Nephron progenitor cell (in vitro differentiated cells): ENCODE results near the gene TYW1.
"Not testable (repeated sequence)": the region's sequence is repeated elsewhere in the genome, so short reads cannot be mapped to it uniquely, and the experiment has no call there.

ENCODE experiments used
- DNase-seq: peaks from one replicate; pipeline ENCODE4 v3.0.0; 2021
- H3K27ac Mint-ChIP-seq: 2 replicates; pipeline ENCODE4 v1.8.0; 2021; ENCODE audit warnings: mild to moderate bottlenecking, moderate library complexity, mixed read lengths
- H3K27me3 Mint-ChIP-seq: 2 replicates; pipeline ENCODE4 v1.8.0; 2021; ENCODE audit warnings: mild to moderate bottlenecking, low read depth, mixed read lengths; ENCODE audit not compliant: poor library complexity
- H3K36me3 Mint-ChIP-seq: 2 replicates; pipeline ENCODE4 v1.8.0; 2021; ENCODE audit warnings: low read depth, mixed read lengths
- H3K4me1 Mint-ChIP-seq: 2 replicates; pipeline ENCODE4 v1.8.0; 2021; ENCODE audit warnings: mixed read lengths
- H3K4me3 Mint-ChIP-seq: 2 replicates; pipeline ENCODE4 v1.8.0; 2021; ENCODE audit warnings: mild to moderate bottlenecking, moderate library complexity, mixed read lengths
- H3K9me3 Mint-ChIP-seq: 2 replicates; pipeline ENCODE4 v1.8.0; 2021; ENCODE audit warnings: mild to moderate bottlenecking, moderate library complexity, mixed read lengths
- CTCF ChIP-seq: fragments of 200-600 bp; sonication (generic); IDR thresholded peaks from 2 replicates; pipeline ENCODE4 v1.5.0; 2021; ENCODE audit warnings: antibody characterized with exemption

TYW1 gene

DNA sequence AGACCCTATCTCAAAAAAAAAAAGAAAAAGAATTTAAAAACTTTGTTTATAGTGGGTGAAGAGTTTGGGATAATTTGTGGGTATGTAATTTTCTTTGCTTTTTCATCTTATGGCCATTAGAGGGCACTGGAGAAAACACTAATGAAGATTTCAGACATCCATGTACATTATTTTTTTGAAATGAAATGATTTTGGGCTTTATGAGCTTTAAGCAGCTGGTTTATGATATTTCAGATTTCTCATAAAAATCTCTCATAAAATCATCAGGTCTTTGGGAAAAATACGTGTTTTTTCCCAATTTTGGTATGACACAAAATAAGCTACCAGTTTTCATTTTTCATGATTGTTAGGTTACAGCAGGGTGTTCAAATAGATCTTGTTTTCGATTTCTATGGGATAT lies 44.2 kb downstream of the TYW1 start:
- peak; percentile 43 for TF ChIP-seq CTCF
- H3K4me1 Mint-ChIP-seq, result peaks cover 19% of the 10 kb centered on the region
- not testable (repeated sequence) for H3K27me3 Mint-ChIP-seq, H3K9me3 Mint-ChIP-seq, H3K4me3 Mint-ChIP-seq, DNase-seq
- peaks cover 17% of the 10 kb centered on the region for H3K36me3 Mint-ChIP-seq
- peak overlapping the region; percentile 60 for H3K27ac Mint-ChIP-seq

GRCh38 chr7:67042781-67043558 lies 46.3 kb downstream of the TYW1 start:
- not testable (repeated sequence) for H3K27me3 Mint-ChIP-seq, H3K27ac Mint-ChIP-seq, H3K9me3 Mint-ChIP-seq, H3K4me3 Mint-ChIP-seq, DNase-seq
- peaks cover 18% of the 10 kb centered on the region for H3K36me3 Mint-ChIP-seq
- peaks cover 23% of the 10 kb centered on the region for H3K4me1 Mint-ChIP-seq

DNA sequence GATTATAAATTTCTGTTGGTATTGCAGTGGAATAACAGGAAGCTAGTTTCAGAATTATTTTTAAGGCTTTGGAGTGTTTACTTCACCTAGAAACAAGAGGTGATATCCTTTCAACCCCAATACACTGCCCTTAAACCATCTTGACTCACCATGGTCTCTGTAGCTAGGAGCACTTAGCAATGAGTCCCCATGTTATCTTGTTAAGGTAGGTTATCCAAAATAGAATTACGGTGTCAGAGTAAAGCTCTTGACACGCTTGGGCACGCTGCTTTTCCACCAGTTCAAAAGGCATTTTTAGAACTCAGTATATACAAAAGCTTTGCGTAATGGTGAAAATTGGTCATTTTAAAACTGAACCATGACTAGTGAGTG lies 46.9 kb downstream of the TYW1 start:
- H3K27me3 Mint-ChIP-seq, H3K4me3 Mint-ChIP-seq, DNase-seq, H3K9me3 Mint-ChIP-seq, H3K27ac Mint-ChIP-seq: not testable (repeated sequence)
- Mint-ChIP-seq H3K36me3 (peaks cover 18% of the 10 kb centered on the region), H3K4me1 (peaks cover 23% of the 10 kb centered on the region)

DNA sequence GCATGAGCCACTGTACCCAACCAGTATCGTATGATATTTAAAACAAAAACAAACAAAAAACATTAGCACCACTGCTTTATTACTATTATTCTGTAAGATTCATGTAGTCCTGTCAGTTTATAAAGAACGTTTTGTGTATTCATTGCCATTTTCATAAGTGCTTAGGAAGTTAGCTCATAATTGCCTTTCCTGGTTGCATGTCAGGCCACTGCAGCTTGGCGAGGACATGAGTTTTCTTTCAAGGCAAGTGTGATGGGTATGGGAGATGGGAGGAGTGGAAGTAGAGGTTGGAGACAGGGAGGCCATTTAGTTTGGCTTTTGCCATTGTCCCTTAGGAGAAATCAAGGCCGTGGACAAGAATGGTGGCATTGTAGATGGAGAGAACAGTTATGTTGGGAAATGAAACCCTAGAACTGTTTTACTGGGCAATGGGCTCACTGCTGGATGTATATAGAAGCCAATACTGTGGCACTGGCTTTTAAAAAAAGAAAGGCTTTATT lies 48.9 kb downstream of the TYW1 start:
- Mint-ChIP-seq H3K27me3 (no peaks in the 10 kb centered on the region), H3K9me3 (no peaks in the 10 kb centered on the region), H3K4me1 (peaks cover 23% of the 10 kb centered on the region), H3K27ac (peak overlapping the region; percentile 3), H3K4me3 (no peak overlapping the region), H3K36me3 (peaks cover 34% of the 10 kb centered on the region)
- no peak for TF ChIP-seq CTCF
- no peak for DNase-seq

GRCh38 chr7:67046819-67047218 lies 50.2 kb downstream of the TYW1 start:
- DNase-seq, H3K4me3 Mint-ChIP-seq, H3K27me3 Mint-ChIP-seq, H3K9me3 Mint-ChIP-seq: not testable (repeated sequence)
- H3K27ac Mint-ChIP-seq, result peak overlapping the region; percentile 34
- H3K36me3 Mint-ChIP-seq, result peaks cover 47% of the 10 kb centered on the region
- H3K4me1 Mint-ChIP-seq, result peaks cover 23% of the 10 kb centered on the region

- DNase-seq, H3K4me1 Mint-ChIP-seq, H3K4me3 Mint-ChIP-seq, H3K27me3 Mint-ChIP-seq, H3K27ac Mint-ChIP-seq: not testable (repeated sequence)
- Mint-ChIP-seq H3K9me3 (peaks cover 14% of the 10 kb centered on the region), H3K36me3 (peaks cover 63% of the 10 kb centered on the region)
Observed at GRCh38 chr7:67049908-67050307, 53.3 kb downstream of the TYW1 start.

GRCh38 chr7:67052161-67052560 lies 55.5 kb downstream of the TYW1 start:
- H3K4me1 Mint-ChIP-seq, H3K4me3 Mint-ChIP-seq, H3K27ac Mint-ChIP-seq, DNase-seq, H3K27me3 Mint-ChIP-seq: not testable (repeated sequence)
- Mint-ChIP-seq H3K9me3 (peaks cover 14% of the 10 kb centered on the region), H3K36me3 (peaks cover 70% of the 10 kb centered on the region)

GRCh38 chr7:67056683-67057082 lies 60.0 kb downstream of the TYW1 start:
- DNase-seq, result no peak
- Mint-ChIP-seq H3K27me3 (no peaks in the 10 kb centered on the region), H3K9me3 (peaks cover 8% of the 10 kb centered on the region), H3K4me1 (no peaks in the 10 kb centered on the region), H3K27ac (no peak overlapping the region), H3K4me3 (no peak overlapping the region), H3K36me3 (peaks cover 83% of the 10 kb centered on the region)
- TF ChIP-seq CTCF, result no peak

DNA sequence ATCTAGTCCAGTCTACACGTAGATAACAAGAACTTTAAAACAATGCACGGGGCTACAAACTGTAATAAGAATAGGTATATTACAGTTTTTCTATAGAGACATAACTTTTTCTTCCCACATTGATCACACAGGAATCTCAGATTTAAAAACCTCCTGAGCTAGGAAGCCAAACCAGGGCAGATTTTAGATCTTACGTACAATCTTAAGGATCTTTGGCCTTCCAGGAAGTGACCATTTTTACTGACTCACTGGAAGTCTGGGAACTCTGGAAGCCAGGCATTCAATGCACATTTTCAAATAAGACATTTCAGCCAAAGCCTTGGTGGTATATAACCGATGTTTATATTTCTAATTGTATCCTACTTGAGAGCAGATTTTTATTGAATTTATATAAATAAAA lies 64.7 kb downstream of the TYW1 start:
- H3K36me3 Mint-ChIP-seq, result peaks cover 84% of the 10 kb centered on the region
- H3K27ac Mint-ChIP-seq, DNase-seq, H3K27me3 Mint-ChIP-seq, H3K4me1 Mint-ChIP-seq, H3K4me3 Mint-ChIP-seq: not testable (repeated sequence)
- peaks cover 20% of the 10 kb centered on the region for H3K9me3 Mint-ChIP-seq

DNA sequence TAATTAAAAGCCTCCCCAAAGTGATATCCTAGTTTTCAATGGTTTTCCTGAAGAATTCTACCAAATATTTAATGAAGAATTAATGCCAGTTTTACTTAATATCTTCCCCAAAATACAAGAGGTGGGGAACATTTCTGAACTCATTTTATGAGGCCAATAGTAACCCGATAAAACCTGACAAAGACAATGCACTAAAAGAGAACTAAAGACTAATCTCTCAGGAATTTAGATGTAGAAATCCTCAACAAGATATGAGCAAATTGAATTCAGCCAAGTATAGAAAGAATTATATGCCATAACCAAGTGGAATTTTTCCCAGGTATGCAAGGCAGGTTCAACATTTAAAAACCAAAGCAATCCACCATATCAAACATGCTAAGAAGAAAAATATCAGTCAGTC lies 66.2 kb downstream of the TYW1 start:
- H3K27me3 Mint-ChIP-seq, H3K4me3 Mint-ChIP-seq, DNase-seq, H3K27ac Mint-ChIP-seq, H3K4me1 Mint-ChIP-seq: not testable (repeated sequence)
- H3K9me3 Mint-ChIP-seq, result peaks cover 20% of the 10 kb centered on the region
- peaks cover 82% of the 10 kb centered on the region for H3K36me3 Mint-ChIP-seq

GRCh38 chr7:67066950-67067622 lies 70.5 kb downstream of the TYW1 start:
- not testable (repeated sequence) for DNase-seq, H3K27ac Mint-ChIP-seq, H3K4me1 Mint-ChIP-seq, H3K27me3 Mint-ChIP-seq, H3K4me3 Mint-ChIP-seq
- H3K36me3 Mint-ChIP-seq, result peaks cover 82% of the 10 kb centered on the region
- H3K9me3 Mint-ChIP-seq, result peaks cover 49% of the 10 kb centered on the region
